ENCODE results near the gene ATP2B2.

GRCh38 chr3:10442151-10442795, 63.1 kb downstream of the ATP2B2 start:
- TF ChIP-seq KDM1A (IDR thresholded peaks at IDR 0.05; ENCODE audit: borderline replicate concordance, low read length) (no peak), POLR2A (IDR thresholded peaks at IDR 0.05; ENCODE audit: control extremely low read depth in 1 of 2, low read depth in 2 of 2, low read length in 2 of 2) (no peak), CTCF (IDR thresholded peaks at IDR 0.05; ENCODE audit: control extremely low read depth in 1 of 3, insufficient read depth in 1 of 3, low read depth in 1 of 3, low read length in 3 of 3) (no peak), PHF8 (conservative IDR thresholded peaks at IDR 0.05; ENCODE audit: low read depth, low read length) (no peak)

Measured in H1 (cell line).